HUDEP-2 (cell line): Measurements from ENCODE around the gene DEFB118.
"Not testable (repeated sequence)": the region's sequence is repeated elsewhere in the genome, so short reads cannot be mapped to it uniquely, and the experiment has no call there.

Experiments
- DNase-seq, 76 experiments: peaks; one replicate each; lab custom pipeline; 2025; ENCODE audit not compliant: unreplicated experiment in 76 of 76; lab: John Stamatoyannopoulos, UW

Gene DEFB118

GRCh38 chr20:31368301-31368700 is at the start of gene DEFB118:
DEFB118 (plus strand) TSS chr20:31368601; CDS start chr20:31368651, 50 bp downstream.
- no peak for DNase-seq

DNA sequence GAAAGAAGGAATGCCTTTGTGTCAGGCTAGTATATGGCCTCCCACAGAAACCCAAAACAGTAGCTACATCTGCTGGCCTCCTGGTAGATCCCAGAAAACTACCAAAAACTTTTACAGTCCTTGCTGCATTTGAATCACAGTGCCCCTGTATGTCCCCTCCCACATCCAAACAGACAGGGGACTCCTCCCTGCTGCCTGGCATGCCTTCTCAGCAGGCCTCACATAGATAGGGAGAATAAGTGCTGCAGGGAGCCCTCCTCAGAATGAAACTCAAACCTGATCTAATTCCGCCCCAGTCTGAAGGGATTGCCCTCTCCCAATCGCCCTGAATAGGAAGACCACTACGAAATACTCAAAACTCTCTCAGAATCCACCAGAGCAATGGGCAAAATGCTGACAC is 45.9 kb upstream of the DEFB118 start:
- no peak for DNase-seq

GRCh38 chr20:31330893-31331292 is 37.5 kb upstream of the DEFB118 start:
- no peak for DNase-seq

DNA sequence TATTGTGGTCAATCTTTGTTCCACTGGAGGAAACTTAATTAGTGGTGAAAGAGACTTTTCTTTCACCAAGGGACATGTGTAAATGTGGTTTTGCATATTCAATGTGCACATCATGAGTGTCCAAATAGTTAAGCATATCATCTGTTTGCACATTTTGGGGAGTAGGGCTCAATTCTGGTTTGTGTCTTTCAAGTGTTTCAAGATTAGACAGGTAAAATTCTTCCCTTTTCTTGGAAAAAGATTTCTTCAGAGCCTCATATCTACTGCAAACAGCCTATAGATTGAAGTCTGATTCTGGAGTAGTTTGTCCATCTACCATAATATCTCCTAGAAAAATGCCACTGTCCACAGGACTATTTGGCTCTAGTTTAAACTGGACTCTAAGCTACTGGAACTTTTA is 26.9 kb upstream of the DEFB118 start:
- DNase-seq: no peak

- DNase-seq: no peak
Observed at GRCh38 chr20:31355981-31356380, 12.4 kb upstream of the DEFB118 start.

DNA sequence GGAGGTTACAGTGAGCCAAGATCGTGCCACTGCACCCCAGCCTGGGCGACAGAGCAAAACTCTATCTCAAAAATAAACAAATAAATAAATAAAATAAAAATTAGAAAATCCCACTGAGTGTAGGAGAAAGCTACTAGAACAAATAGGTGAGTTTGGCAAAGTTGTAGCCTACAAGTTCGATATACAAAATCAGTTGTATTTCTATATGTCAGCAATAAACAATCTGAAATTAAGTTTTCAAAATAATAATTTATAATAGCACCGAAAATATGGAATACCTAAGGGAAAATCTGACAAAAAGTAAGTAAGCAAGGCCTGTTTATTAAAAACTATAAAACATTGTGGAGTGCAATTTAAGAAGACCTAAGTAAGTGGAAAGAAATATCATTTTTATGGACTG is 5.1 kb upstream of the DEFB118 start:
- DNase-seq: no peak

DNA sequence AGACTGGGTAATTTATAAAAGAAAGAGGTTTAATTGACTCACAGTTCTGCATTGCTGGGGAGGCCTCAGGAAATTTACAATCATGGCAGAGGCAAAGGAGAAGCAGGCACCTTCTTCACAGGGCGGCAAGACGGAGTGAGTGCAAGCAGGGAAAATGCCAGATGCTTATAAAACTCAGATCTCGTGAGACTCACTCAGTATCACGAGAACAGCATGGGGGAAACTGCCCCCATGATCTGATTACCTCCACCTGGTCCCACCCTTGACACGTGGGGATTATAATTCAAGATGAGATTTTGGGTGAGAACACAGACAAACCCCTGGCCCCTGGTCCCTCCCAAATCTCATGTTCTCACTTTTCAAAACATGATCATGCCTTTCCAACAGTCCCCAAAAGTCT is 4.1 kb upstream of the DEFB118 start:
- DNase-seq: not testable (repeated sequence)

DNA sequence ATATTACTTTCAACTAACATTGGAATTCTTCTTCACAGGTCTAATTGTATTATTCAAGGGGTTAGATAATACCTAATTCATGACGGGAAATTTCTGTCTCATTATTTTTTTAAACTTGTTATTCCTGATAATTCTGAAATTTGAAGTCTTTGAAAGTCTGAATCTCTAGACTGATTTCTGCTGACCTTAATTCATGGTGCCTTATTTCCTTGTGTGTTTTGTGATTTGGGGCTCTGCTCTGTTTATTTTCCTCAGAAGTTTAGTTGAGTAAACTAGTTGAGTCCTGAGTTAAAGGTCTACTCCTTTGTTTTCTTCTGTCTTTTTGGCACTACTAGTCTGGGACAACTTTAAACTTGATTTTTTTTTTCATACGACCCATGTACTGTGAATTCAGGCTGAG is 5.9 kb downstream of the DEFB118 start:
- no peak for DNase-seq

GRCh38 chr20:31390490-31390889 is 22.1 kb downstream of the DEFB118 start, which contains the start of gene DEFB119:
DEFB119 (minus strand) TSS chr20:31390590; CDS start chr20:31390483, 107 bp downstream.
- DNase-seq: no peak

DNA sequence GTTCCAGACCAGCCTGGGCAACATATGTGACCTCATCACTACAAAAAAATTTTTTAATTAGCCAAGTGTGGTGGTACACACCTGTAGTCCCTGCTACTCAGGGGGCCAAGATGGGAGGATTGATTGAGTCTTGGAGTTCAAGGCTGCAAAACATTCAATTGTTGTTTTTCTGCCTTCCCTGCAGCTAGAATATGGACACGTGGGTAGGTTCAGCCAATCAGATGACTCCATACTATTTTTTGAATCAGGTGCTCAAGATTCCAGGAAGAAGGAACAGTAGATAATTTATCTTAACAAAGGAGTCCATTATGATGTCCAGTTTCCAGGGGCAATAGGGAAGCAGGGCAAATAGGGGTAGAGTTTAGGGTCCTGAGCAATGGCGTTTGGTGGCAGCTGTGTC is 24.4 kb downstream of the DEFB118 start:
- DNase-seq: no peak

DNA sequence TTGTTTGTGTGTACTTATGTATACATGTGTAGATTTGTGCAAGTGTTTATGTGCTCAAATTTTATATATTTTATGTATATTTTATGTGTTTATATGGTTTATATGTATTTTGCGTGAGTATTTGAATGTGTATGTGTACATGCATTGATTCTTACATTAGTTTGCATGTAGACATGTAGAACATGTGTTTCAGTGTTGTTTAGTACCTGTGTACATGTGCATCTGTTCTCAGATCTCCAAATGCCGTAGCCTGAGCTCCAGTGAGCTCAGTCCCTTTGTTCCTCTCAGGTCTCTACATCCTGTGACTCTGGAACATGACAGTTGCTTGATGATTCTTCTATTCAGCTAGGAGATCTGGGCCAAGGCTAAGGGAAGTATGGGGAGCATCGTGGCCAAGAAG is 26.5 kb downstream of the DEFB118 start:
- no peak for DNase-seq

DNA sequence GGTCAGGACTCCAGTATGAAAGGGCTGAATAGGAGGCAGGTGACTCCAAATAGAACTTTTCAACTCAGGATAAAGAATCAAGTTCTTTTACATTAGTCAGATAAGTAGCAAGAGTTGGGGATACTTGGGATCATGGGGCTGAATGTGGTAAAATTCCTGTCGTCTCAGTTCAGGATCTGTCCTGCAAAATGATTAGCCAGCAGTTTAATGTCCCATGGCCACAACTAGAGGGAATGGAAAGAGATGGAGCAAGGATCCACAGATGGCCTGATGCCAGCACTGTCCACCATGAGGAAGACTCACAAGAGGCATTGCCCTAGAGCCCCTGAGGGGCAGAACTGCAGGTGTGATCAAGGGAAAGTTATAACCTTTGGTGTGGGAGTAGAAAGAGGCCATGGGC is 35.5 kb downstream of the DEFB118 start:
- DNase-seq: no peak

GRCh38 chr20:31406115-31406514 is 37.7 kb downstream of the DEFB118 start, which contains the start of gene DEFB121:
DEFB121 (minus strand) TSS chr20:31406215; CDS start chr20:31406152, 63 bp downstream.
- DNase-seq: no peak

GRCh38 chr20:31410011-31410410 is 41.6 kb downstream of the DEFB118 start:
- no peak for DNase-seq

- no peak for DNase-seq
Observed at GRCh38 chr20:31414381-31414780, 46.0 kb downstream of the DEFB118 start.

DNA sequence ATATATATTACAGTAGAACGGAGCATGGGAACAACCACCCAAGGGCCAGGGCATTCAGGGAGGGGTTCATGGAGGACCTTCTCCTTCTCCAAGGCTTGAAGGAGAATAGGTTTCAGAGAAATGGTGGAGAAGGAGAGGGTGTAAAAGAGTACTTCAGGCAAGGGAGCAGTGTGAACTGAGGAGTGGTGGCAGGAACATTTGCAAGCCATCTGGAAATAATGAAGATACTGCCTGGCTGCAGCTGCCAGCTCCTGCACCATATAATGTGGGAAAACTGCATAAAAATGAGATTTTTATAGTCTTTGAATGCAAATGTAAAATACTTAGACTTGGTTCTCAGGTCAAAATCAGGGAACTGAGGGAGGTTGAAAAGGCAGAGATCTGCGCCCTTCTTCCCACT is 47.3 kb downstream of the DEFB118 start:
- DNase-seq: no peak

DNA sequence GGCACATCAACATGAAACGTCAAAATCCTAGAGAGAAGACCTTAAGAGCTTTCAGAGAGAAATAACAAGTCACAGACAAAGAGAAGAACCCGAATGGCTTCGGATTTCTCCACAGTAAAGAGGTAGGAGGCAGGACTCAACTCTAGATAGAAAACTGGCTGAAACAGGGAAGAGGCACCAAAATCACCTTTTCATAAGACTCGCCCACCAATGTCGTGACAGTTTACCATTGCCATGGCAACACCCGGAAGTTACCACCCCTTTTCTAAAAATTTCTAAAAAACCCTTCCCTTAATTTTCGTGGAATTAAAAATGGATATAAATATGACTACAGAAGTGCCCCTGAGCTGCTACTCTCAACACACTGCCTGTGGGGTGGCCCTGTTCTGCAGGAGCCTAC is 49.9 kb downstream of the DEFB118 start:
- no peak for DNase-seq
